Astrocyte (in vitro differentiated cells and primary cell): ENCODE data around the gene MMS19.

Source experiments
- EZH2 ChIP-seq: IDR thresholded peaks from 2 replicates; pipeline ENCODE4 v1.6.1; 2012; ENCODE audit warnings: mild to moderate bottlenecking, low read length, inconsistent platforms; ENCODE audit not compliant: insufficient read depth
- TF ChIP-seq, protein P1 (sequence below): IDR thresholded peaks from 2 replicates; pipeline ENCODE4 v1.5.1; 2011; ENCODE audit warnings: low read depth, mild to moderate bottlenecking, inconsistent platforms, low read length, moderate library complexity; ENCODE audit not compliant: insufficient read depth

DNA sequence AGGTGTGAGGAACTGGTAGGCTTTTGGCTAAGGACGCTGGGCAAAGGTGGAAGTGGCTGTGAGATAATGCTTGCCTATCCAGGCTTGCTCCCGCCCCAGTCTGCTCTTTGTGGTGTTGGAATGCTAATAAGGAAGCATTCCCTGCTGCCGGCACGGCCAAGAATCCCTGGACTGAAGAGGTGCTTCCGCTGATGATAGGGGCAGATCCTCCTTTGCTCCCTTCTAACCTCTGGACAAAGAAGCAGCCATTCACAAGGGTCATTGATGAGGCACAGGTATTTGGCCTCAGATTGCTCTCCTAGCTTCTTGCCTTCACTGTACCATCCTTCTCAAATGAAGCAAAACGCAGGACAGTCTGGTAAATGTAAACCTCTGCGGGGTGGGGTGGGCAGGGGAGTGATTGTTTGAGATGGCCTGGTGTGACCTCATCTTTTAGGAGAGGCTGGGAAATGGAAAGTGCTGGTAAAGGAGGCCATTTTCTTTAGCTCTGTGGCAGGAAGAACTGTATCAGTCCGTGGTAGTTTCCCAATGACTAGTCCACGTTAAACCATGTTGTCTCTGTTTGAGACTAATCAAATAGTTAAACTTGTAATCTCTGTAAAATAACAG lies 70.5 kb downstream of the MMS19 start:
- TF ChIP-seq, protein P1, sequence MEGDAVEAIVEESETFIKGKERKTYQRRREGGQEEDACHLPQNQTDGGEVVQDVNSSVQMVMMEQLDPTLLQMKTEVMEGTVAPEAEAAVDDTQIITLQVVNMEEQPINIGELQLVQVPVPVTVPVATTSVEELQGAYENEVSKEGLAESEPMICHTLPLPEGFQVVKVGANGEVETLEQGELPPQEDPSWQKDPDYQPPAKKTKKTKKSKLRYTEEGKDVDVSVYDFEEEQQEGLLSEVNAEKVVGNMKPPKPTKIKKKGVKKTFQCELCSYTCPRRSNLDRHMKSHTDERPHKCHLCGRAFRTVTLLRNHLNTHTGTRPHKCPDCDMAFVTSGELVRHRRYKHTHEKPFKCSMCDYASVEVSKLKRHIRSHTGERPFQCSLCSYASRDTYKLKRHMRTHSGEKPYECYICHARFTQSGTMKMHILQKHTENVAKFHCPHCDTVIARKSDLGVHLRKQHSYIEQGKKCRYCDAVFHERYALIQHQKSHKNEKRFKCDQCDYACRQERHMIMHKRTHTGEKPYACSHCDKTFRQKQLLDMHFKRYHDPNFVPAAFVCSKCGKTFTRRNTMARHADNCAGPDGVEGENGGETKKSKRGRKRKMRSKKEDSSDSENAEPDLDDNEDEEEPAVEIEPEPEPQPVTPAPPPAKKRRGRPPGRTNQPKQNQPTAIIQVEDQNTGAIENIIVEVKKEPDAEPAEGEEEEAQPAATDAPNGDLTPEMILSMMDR: no peak
- no peak for TF ChIP-seq EZH2
